Activated CD4-positive, alpha-beta T cell treated with anti-CD3 and anti-CD28 coated beads for 36 hours (primary cell): ENCODE measurements around the gene MAST1. TPM values are rescaled to one million over a fixed set of nuclear protein-coding genes. Genes with fewer than 3 reads are reported as not detected.
"Not testable (repeated sequence)": the region's sequence is repeated elsewhere in the genome, so short reads cannot be mapped to it uniquely, and the experiment has no call there.

Experiments
- ATAC-seq: fragments of 200-7000 bp; cut with Tn5 transposase; one replicate; pipeline ENCODE4 v1.10.0; 2021; ENCODE audit warnings: mild to moderate bottlenecking, moderate library complexity
- CTCF ChIA-PET: fragments of 350-600 bp; sonication (Branson Sonifier 250); formaldehyde crosslinking; loops from one replicate; lab custom pipeline; 2021; ENCODE audit warnings: antibody characterized with exemption; lab: Charles Lee
- POLR2A ChIA-PET: fragments of 350-600 bp; sonication (Branson Sonifier 250); formaldehyde crosslinking; loops from one replicate; lab custom pipeline; 2021; ENCODE audit warnings: antibody characterized with exemption, inconsistent platforms; lab: Charles Lee
- DNase-seq: peaks from one replicate; pipeline ENCODE4 v3.0.0-alpha.2; 2020
- H3K27ac Mint-ChIP-seq: one replicate; pipeline ENCODE4 v1.8.0; 2021; ENCODE audit warnings: mixed read lengths
- H3K27me3 Mint-ChIP-seq: one replicate; pipeline ENCODE4 v1.8.0; 2021; ENCODE audit warnings: mixed read lengths
- H3K36me3 Mint-ChIP-seq: one replicate; pipeline ENCODE4 v1.8.0; 2021; ENCODE audit warnings: low read depth, mixed read lengths
- H3K4me1 Mint-ChIP-seq: one replicate; pipeline ENCODE4 v1.8.0; 2021; ENCODE audit warnings: mixed read lengths
- H3K4me3 Mint-ChIP-seq: one replicate; pipeline ENCODE4 v1.8.0; 2021; ENCODE audit warnings: mild to moderate bottlenecking, moderate library complexity, mixed read lengths
- H3K9me3 Mint-ChIP-seq: one replicate; pipeline ENCODE4 v1.8.0; 2021; ENCODE audit warnings: low read depth, mixed read lengths
- intact Hi-C, 2 experiments: fragments of 100-400 bp; cut with DNase I in 1 of 2; cut with micrococcal nuclease in 1 of 2; formaldehyde crosslinking; loops; one replicate each; pipeline versions ENCODE4 v1.14.2 to v1.15.1; 2022 to 2024; cut with DNase I, micrococcal nuclease
- total RNA-seq, 2 experiments: library from RNA; stranded (reverse); gene quantifications; one replicate each; pipeline ENCODE4 v1.2.3, GENCODE V29; 2021

The MAST1 gene
- total RNA-seq, 2 experiments from 2014 or later, result 1.8 to 2.7 TPM

GRCh38 chr19:12840091-12841079, 2.1 kb downstream of the MAST1 start:
- peaks cover 67% of the 10 kb centered on the region for H3K27me3 Mint-ChIP-seq
- H3K27ac Mint-ChIP-seq, result no peak overlapping the region
- H3K4me3 Mint-ChIP-seq, result peak overlapping the region; percentile 17
- H3K4me1 Mint-ChIP-seq, result peaks cover 28% of the 10 kb centered on the region
- no peaks in the 10 kb centered on the region for H3K9me3 Mint-ChIP-seq
- ATAC-seq (peak; percentile 53), DNase-seq (peak; percentile 84)
- no peaks in the 10 kb centered on the region for H3K36me3 Mint-ChIP-seq
- intact Hi-C loops, result loop anchor here in 1 of 2 experiments (10.0 kb wide), 1 partner anchor 276 kb away; no protein-coding TSS in a partner anchor
- POLR2A ChIA-PET, result no interaction called here
- CTCF ChIA-PET, result no interaction called here

- ATAC-seq (no peak), DNase-seq (peak; percentile 47)
- H3K4me1 Mint-ChIP-seq, result peaks cover 28% of the 10 kb centered on the region
- POLR2A ChIA-PET, result no interaction called here
- H3K27ac Mint-ChIP-seq, result no peak overlapping the region
- no peaks in the 10 kb centered on the region for H3K9me3 Mint-ChIP-seq
- intact Hi-C loops, result loop anchor here in 1 of 2 experiments (10.0 kb wide), 1 partner anchor 276 kb away; no protein-coding TSS in a partner anchor
- no peaks in the 10 kb centered on the region for H3K36me3 Mint-ChIP-seq
- H3K27me3 Mint-ChIP-seq, result peaks cover 63% of the 10 kb centered on the region
- peak overlapping the region; percentile 17 for H3K4me3 Mint-ChIP-seq
- CTCF ChIA-PET, result no interaction called here
Measured at GRCh38 chr19:12841094-12841493, 2.8 kb downstream of the MAST1 start.

- Mint-ChIP-seq H3K4me1 (peaks cover 27% of the 10 kb centered on the region), H3K27ac (no peak overlapping the region), H3K27me3 (peaks cover 56% of the 10 kb centered on the region), H3K9me3 (no peaks in the 10 kb centered on the region), H3K4me3 (no peak overlapping the region), H3K36me3 (no peaks in the 10 kb centered on the region)
- no peak for DNase-seq
- intact Hi-C loops, result loop anchor here in 1 of 2 experiments (10.0 kb wide), 1 partner anchor 278 kb away; no protein-coding TSS in a partner anchor
- POLR2A ChIA-PET, result no interaction called here
- CTCF ChIA-PET, result no interaction called here
- no peak for ATAC-seq
Measured at GRCh38 chr19:12842511-12842910, 4.2 kb downstream of the MAST1 start.

- no peak overlapping the region for H3K4me3 Mint-ChIP-seq
- ATAC-seq (no peak), DNase-seq (no peak)
- CTCF ChIA-PET, result interaction anchor here (8.6 kb wide), 1 partner anchor 81 kb away, joined by 153 read pairs; no protein-coding TSS in a partner anchor
- peaks cover 28% of the 10 kb centered on the region for H3K4me1 Mint-ChIP-seq
- intact Hi-C loops, result loop anchor here in 1 of 2 experiments (10.0 kb wide), 1 partner anchor 279 kb away; no protein-coding TSS in a partner anchor
- peaks cover 52% of the 10 kb centered on the region for H3K27me3 Mint-ChIP-seq
- POLR2A ChIA-PET, result no interaction called here
- no peaks in the 10 kb centered on the region for H3K36me3 Mint-ChIP-seq
- H3K27ac Mint-ChIP-seq, result no peak overlapping the region
- no peaks in the 10 kb centered on the region for H3K9me3 Mint-ChIP-seq
Measured at GRCh38 chr19:12843328-12843727, 5.0 kb downstream of the MAST1 start.

- Mint-ChIP-seq H3K27me3 (peaks cover 53% of the 10 kb centered on the region), H3K4me3 (no peak overlapping the region), H3K4me1 (peaks cover 25% of the 10 kb centered on the region), H3K36me3 (no peaks in the 10 kb centered on the region), H3K27ac (no peak overlapping the region), H3K9me3 (no peaks in the 10 kb centered on the region)
- ChIA-PET POLR2A (no interaction called here), CTCF (interaction anchor here (0.6 to 8.6 kb wide), 3 partner anchors 82 to 120 kb away, joined by 3 to 153 read pairs (median 4); no protein-coding TSS in a partner anchor)
- intact Hi-C loops, result loop anchor here in 1 of 2 experiments (10.0 kb wide), 1 partner anchor 279 kb away; no protein-coding TSS in a partner anchor
- DNase-seq (no peak), ATAC-seq (no peak)
Measured at GRCh38 chr19:12843999-12844732, 5.9 kb downstream of the MAST1 start.

GRCh38 chr19:12846613-12847012, 8.3 kb downstream of the MAST1 start:
- ChIA-PET CTCF (interaction anchor here (0.6 to 8.6 kb wide), 23 partner anchors 8 to 264 kb away, joined by 3 to 153 read pairs (median 4); partner anchors contain the start of genes RTBDN and TNPO2), POLR2A (interaction anchor here (0.6 kb wide), 1 partner anchor 283 kb away, joined by 10 read pairs; no protein-coding TSS in a partner anchor)
- DNase-seq, H3K27ac Mint-ChIP-seq, H3K4me3 Mint-ChIP-seq, H3K4me1 Mint-ChIP-seq, H3K9me3 Mint-ChIP-seq, H3K36me3 Mint-ChIP-seq, ATAC-seq: not testable (repeated sequence)
- peaks cover 29% of the 10 kb centered on the region for H3K27me3 Mint-ChIP-seq
- intact Hi-C loops, result loop anchor here (1.0 to 10.0 kb wide), 8 partner anchors 40 to 282 kb away; partner anchors contain the start of genes HOOK2 (in 1 of the 2), PRDX2 (in 1 of the 2), RNASEH2A (in 1 of the 2) and THSD8 (in 1 of the 2)

GRCh38 chr19:12847159-12848139, 9.1 kb downstream of the MAST1 start:
- DNase-seq (peak; percentile 94), ATAC-seq (peak; percentile 98)
- Mint-ChIP-seq H3K9me3 (no peaks in the 10 kb centered on the region), H3K4me1 (peaks cover 7% of the 10 kb centered on the region), H3K27ac (no peak overlapping the region), H3K27me3 (peaks cover 24% of the 10 kb centered on the region), H3K36me3 (no peaks in the 10 kb centered on the region), H3K4me3 (peak overlapping the region; percentile 57)
- ChIA-PET POLR2A (interaction anchor here (0.5 kb wide), 1 partner anchor 17 kb away, joined by 3 read pairs; no protein-coding TSS in a partner anchor), CTCF (interaction anchor here (0.5 to 8.6 kb wide), 46 partner anchors 8 to 352 kb away, joined by 3 to 153 read pairs (median 4); partner anchors contain the start of genes DHPS, DNASE2, KLF1 and PRDX2)
- intact Hi-C loops, result loop anchor here (1.0 to 10.0 kb wide), 8 partner anchors 41 to 283 kb away; partner anchors contain the start of genes HOOK2 (in 1 of the 2), PRDX2 (in 1 of the 2), RNASEH2A (in 1 of the 2) and THSD8 (in 1 of the 2)

GRCh38 chr19:12856653-12857052, 18.3 kb downstream of the MAST1 start:
- ChIA-PET POLR2A (no interaction called here), CTCF (no interaction called here)
- intact Hi-C loops, result loop anchor here in 1 of 2 experiments (5.0 kb wide), 1 partner anchor 34 kb away; no protein-coding TSS in a partner anchor

GRCh38 chr19:12858041-12858928, 20.0 kb downstream of the MAST1 start:
- intact Hi-C loops, result loop anchor here in 1 of 2 experiments (5.0 kb wide), 1 partner anchor 36 kb away; no protein-coding TSS in a partner anchor
- Mint-ChIP-seq H3K27me3 (no peaks in the 10 kb centered on the region), H3K4me1 (no peaks in the 10 kb centered on the region), H3K27ac (no peak overlapping the region), H3K36me3 (no peaks in the 10 kb centered on the region), H3K9me3 (no peaks in the 10 kb centered on the region), H3K4me3 (no peak overlapping the region)
- CTCF ChIA-PET, result interaction anchor here (0.7 kb wide), 1 partner anchor 92 kb away, joined by 3 read pairs; no protein-coding TSS in a partner anchor
- POLR2A ChIA-PET, result no interaction called here
- DNase-seq (no peak), ATAC-seq (no peak)

More at GRCh38 chr19:12856653-12857052, 18.3 kb downstream of the MAST1 start:
- Mint-ChIP-seq H3K27ac (no peak overlapping the region), H3K36me3 (no peaks in the 10 kb centered on the region), H3K4me1 (no peaks in the 10 kb centered on the region), H3K9me3 (no peaks in the 10 kb centered on the region), H3K4me3 (no peak overlapping the region), H3K27me3 (no peaks in the 10 kb centered on the region)
- DNase-seq (no peak), ATAC-seq (no peak)
